Transverse colon (tissue), 4 donors: ENCODE results near the gene SLC26A9.

Source experiments
- CTCF ChIP-seq, 5 experiments: fragments of 200-600 bp in 3 of 5; fragments of 450-650 bp in 2 of 5; sonication (generic) in 3 of 5; IDR thresholded peaks; 1 replicate in 2 of 5; 2 replicates in 3 of 5; pipeline ENCODE4 v1.5.1; 2016 to 2017; ENCODE audit warnings: antibody characterized with exemption in 5 of 5, inconsistent platforms in 3 of 5, mild to moderate bottlenecking in 2 of 5, moderate library complexity in 1 of 5
- POLR2AphosphoS5 ChIP-seq, 3 donors: sonication (generic); formaldehyde crosslinking; IDR thresholded peaks; one replicate each; pipeline ENCODE4 v1.6.1; 2016; ENCODE audit warnings: antibody characterized with exemption in 3 of 3

GRCh38 chr1:205971082-205971481 is 27.8 kb upstream of the SLC26A9 start:
- TF ChIP-seq CTCF (IDR thresholded peaks at IDR 0.05) (no peak), POLR2AphosphoS5 (IDR thresholded peaks at IDR 0.05) (no peak)
